BLaER1 (cell line): ENCODE data around the gene OR6X1.
"Not testable (repeated sequence)": the region's sequence is repeated elsewhere in the genome, so short reads cannot be mapped to it uniquely, and the experiment has no call there.

Experiments
- H3K27ac ChIP-seq: shearing (Covaris generic); formaldehyde crosslinking; 2 replicates; pipeline ENCODE4 v1.8.1; 2022
- H3K27me3 ChIP-seq: shearing (Covaris generic); formaldehyde crosslinking; 2 replicates; pipeline ENCODE4 v1.8.1; 2022
- H3K36me3 ChIP-seq: shearing (Covaris generic); formaldehyde crosslinking; 2 replicates; pipeline ENCODE4 v1.8.1; 2022
- H3K4me1 ChIP-seq: shearing (Covaris generic); formaldehyde crosslinking; 2 replicates; pipeline ENCODE4 v1.8.1; 2022
- H3K4me2 ChIP-seq: shearing (Covaris generic); formaldehyde crosslinking; 2 replicates; pipeline ENCODE4 v1.8.1; 2022
- H3K4me3 ChIP-seq: shearing (Covaris generic); formaldehyde crosslinking; 2 replicates; pipeline ENCODE4 v1.8.1; 2022
- H3K9ac ChIP-seq: shearing (Covaris generic); formaldehyde crosslinking; 2 replicates; pipeline ENCODE4 v1.8.1; 2022
- H3K9me3 ChIP-seq: shearing (Covaris generic); formaldehyde crosslinking; 2 replicates; pipeline ENCODE4 v1.8.1; 2022
- H4K20me1 ChIP-seq: shearing (Covaris generic); formaldehyde crosslinking; 2 replicates; pipeline ENCODE4 v1.8.1; 2022
- Cebpa-rat ChIP-seq: shearing (Covaris generic); IDR thresholded peaks from 2 replicates; pipeline ENCODE4 v1.8.1; 2022

OR6X1 gene

GRCh38 chr11:123740787-123741158 is 13.5 kb downstream of the OR6X1 start:
- Histone ChIP-seq H3K9me3 (peaks cover 22% of the 10 kb centered on the region), H3K9ac (peak overlapping the region; percentile 83), H4K20me1 (peaks cover 40% of the 10 kb centered on the region), H3K4me1 (peaks cover 26% of the 10 kb centered on the region), H3K27ac (peak overlapping the region; percentile 89), H3K36me3 (peaks cover 42% of the 10 kb centered on the region), H3K4me2 (peak overlapping the region; percentile 97), H3K4me3 (peak overlapping the region; percentile 86), H3K27me3 (no peaks in the 10 kb centered on the region)
- no peak for TF ChIP-seq Cebpa-rat

DNA sequence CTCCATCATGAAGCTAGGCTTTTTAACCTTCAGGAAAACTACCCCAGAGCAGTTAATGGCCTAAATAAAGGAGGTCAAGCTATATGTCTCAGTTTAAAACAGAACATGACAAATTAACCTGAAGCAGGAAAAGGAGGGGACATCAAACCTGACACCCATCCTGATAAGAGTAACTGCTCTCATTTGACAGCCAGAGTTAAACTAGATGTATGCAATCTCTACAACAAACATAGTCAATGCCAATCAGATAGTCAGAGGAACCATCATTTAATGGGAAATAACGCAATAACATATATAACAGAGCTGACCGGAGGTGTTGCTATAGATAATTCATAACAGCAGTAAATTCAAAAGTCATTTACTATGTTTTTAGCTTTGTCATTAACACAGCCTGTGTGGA is 15.9 kb downstream of the OR6X1 start:
- Histone ChIP-seq H3K4me2 (no peak overlapping the region), H3K27me3 (no peaks in the 10 kb centered on the region), H3K4me1 (peaks cover 26% of the 10 kb centered on the region), H3K9ac (no peak overlapping the region), H3K27ac (no peak overlapping the region), H4K20me1 (peaks cover 64% of the 10 kb centered on the region), H3K36me3 (peaks cover 66% of the 10 kb centered on the region), H3K4me3 (no peak overlapping the region), H3K9me3 (peaks cover 22% of the 10 kb centered on the region)
- no peak for TF ChIP-seq Cebpa-rat

DNA sequence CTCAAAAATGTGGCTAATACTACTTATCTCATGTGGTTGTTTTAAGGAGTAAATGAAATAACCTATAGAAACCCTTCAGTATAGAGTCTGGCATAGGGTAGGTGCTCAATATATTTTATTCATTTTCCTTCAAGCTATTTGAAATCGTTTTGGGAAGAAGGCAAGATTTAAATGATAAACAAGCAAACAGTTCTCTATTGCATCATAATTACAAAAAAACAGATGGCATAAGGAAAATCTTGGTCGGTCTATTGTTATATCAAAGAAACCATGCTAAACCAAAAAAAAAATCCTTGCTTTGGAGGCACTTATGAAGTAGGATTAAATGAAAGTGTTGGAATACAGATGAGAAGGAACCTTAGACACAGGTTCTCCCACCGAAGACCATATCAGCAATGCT is 17.5 kb downstream of the OR6X1 start:
- no peak overlapping the region for H3K4me3 ChIP-seq
- peaks cover 17% of the 10 kb centered on the region for H3K4me1 ChIP-seq
- peaks cover 77% of the 10 kb centered on the region for H3K36me3 ChIP-seq
- H3K27me3 ChIP-seq: no peaks in the 10 kb centered on the region
- H3K27ac ChIP-seq: no peak overlapping the region
- peaks cover 22% of the 10 kb centered on the region for H3K9me3 ChIP-seq
- TF ChIP-seq Cebpa-rat: no peak
- H3K4me2 ChIP-seq: no peak overlapping the region
- H4K20me1 ChIP-seq: peaks cover 80% of the 10 kb centered on the region
- no peak overlapping the region for H3K9ac ChIP-seq

DNA sequence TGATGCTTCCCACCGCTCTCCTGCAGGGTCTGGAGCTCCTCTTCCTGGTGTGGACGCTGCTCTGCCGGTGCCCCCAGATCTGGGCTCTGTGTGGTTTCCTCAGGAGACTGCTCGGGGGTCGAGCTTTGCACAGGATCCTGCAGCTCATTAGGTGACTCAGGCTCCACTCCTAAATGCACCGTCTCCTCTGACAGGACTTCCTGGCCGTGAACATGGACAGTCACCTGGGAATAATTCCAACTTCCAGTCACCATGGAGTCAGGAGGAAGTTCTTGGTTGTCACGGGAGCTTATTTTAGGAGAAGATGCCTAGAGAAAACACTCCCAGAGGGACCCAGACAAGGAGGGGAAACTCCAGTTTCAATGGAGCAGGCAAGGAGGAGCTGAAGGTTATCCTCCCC is 24.7 kb downstream of the OR6X1 start:
- H3K36me3 ChIP-seq: peaks cover 93% of the 10 kb centered on the region
- no peak for TF ChIP-seq Cebpa-rat
- H4K20me1 ChIP-seq: peaks cover 42% of the 10 kb centered on the region
- no peak overlapping the region for H3K9ac ChIP-seq
- H3K9me3 ChIP-seq: peaks cover 24% of the 10 kb centered on the region
- no peak overlapping the region for H3K27ac ChIP-seq
- H3K27me3 ChIP-seq: no peaks in the 10 kb centered on the region
- no peak overlapping the region for H3K4me3 ChIP-seq
- H3K4me1 ChIP-seq: no peaks in the 10 kb centered on the region
- no peak overlapping the region for H3K4me2 ChIP-seq

GRCh38 chr11:123725995-123726655 is 28.2 kb downstream of the OR6X1 start:
- Histone ChIP-seq H3K9me3 (peaks cover 24% of the 10 kb centered on the region), H3K4me1 (no peaks in the 10 kb centered on the region), H3K4me2 (no peak overlapping the region), H3K9ac (no peak overlapping the region), H4K20me1 (peaks cover 8% of the 10 kb centered on the region; the same call in 1 of the 2 replicates), H3K36me3 (peaks cover 85% of the 10 kb centered on the region), H3K4me3 (no peak overlapping the region), H3K27me3 (no peaks in the 10 kb centered on the region), H3K27ac (no peak overlapping the region)
- no peak for TF ChIP-seq Cebpa-rat

DNA sequence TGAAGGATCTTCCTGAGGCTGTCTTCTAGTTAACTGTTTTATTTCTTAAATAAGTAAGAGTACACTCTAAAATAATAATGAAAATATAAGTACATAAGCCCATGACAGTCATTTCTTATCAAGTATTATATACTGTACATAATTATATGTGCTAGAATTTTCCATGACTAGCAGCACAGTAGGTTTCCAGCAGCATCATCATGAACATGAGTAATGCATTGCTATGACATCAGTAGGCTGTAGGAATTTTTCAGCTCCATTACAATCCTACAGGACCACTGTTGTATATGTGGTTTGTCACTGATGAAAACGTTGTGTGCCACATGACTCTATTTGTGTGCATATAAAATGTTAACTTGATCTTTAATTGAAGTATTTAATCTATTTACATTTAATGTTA is 34.9 kb downstream of the OR6X1 start:
- Histone ChIP-seq H3K36me3 (peaks cover 18% of the 10 kb centered on the region), H3K27me3 (no peaks in the 10 kb centered on the region), H3K9ac (no peak overlapping the region), H3K4me3 (no peak overlapping the region), H3K4me1 (no peaks in the 10 kb centered on the region), H4K20me1 (no peaks in the 10 kb centered on the region), H3K4me2 (no peak overlapping the region), H3K9me3 (no peaks in the 10 kb centered on the region), H3K27ac (no peak overlapping the region)
- no peak for TF ChIP-seq Cebpa-rat

DNA sequence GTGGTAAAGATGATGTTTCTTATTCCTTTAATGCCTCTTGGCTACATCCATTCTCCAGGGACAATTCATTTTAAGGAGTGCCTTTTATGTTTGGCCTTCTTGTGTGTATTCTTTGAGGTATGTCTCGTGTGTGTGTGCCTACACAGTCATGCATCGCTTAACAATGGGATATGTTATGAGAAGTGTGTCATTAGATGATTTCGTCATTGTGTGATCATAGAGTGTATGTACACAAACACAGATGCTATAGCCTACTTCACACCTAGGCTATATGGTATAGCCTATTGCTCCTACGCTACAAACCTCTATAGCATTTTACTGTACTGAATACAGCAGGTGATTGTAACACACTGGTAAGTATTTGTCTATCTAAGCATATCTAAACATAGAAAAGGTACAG is 35.8 kb downstream of the OR6X1 start:
- Histone ChIP-seq H3K27ac (no peak overlapping the region), H3K4me1 (peaks cover 7% of the 10 kb centered on the region), H3K27me3 (no peaks in the 10 kb centered on the region), H3K9ac (no peak overlapping the region), H4K20me1 (no peaks in the 10 kb centered on the region), H3K4me3 (no peak overlapping the region), H3K36me3 (peaks cover 8% of the 10 kb centered on the region), H3K4me2 (no peak overlapping the region), H3K9me3 (no peaks in the 10 kb centered on the region)
- TF ChIP-seq Cebpa-rat: no peak

DNA sequence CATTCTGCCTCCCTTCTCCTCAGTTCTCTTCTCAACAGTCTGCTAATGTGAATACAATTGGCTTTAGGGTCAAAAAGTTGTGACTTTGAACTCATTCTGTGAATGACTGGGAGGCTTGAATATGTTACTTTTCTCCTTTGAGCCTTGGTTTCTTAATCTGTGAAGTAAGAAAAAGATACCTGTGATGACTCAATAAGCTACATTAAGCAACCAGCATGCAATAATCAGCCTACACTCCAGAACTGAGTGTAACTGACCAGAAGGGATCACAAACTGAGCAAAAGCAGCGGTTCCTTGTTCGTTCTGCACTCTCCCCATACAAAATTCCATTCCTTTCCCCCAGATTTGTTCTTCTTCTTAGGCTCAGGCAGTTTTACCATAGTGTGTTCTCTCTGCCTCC is 36.3 kb downstream of the OR6X1 start:
- peaks cover 7% of the 10 kb centered on the region for H3K4me1 ChIP-seq
- no peak overlapping the region for H3K27ac ChIP-seq
- TF ChIP-seq Cebpa-rat: no peak

GRCh38 chr11:123712627-123713026 is 41.7 kb downstream of the OR6X1 start:
- H3K9ac ChIP-seq, H3K4me1 ChIP-seq, H3K27ac ChIP-seq, H4K20me1 ChIP-seq, H3K4me3 ChIP-seq, H3K9me3 ChIP-seq, H3K4me2 ChIP-seq, H3K27me3 ChIP-seq, H3K36me3 ChIP-seq: not testable (repeated sequence)

More for the DNA sequence above, 36.3 kb downstream of the OR6X1 start:
- H3K4me3 ChIP-seq: no peak overlapping the region
- H3K9me3 ChIP-seq: no peaks in the 10 kb centered on the region
- no peak overlapping the region for H3K4me2 ChIP-seq
- no peaks in the 10 kb centered on the region for H3K27me3 ChIP-seq
- peaks cover 4% of the 10 kb centered on the region; the same call in 1 of the 2 replicates for H3K36me3 ChIP-seq
- H4K20me1 ChIP-seq: no peaks in the 10 kb centered on the region
- H3K9ac ChIP-seq: no peak overlapping the region

DNA sequence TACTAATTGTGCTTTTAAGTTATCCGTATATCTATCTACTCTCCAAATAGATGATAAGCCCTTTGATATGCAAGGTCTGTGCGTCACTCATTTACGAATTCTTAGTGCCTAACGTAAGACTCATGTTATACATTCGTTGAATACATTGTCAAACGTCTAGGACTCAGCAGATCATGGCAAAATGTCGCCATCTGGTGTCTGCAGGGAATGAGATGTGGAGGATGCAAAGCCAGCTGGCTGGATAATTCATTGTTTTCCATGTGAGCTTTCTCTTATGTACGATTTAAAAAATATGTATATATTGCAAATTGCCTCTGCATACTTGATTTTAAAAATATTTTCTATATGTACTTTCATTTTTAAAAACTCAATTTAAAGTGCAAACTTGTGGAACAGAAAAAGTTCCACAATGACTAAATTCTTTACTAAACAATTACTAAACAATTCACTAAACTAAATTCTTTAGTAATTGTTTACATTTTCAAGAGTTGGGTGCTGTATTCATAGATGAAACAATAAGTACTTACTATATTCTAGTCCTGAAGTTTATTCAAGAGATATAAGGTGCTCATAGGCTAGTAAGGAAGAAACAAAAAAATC is 46.6 kb downstream of the OR6X1 start:
- no peak overlapping the region for H3K4me3 ChIP-seq
- H3K36me3 ChIP-seq: no peaks in the 10 kb centered on the region
- H3K4me2 ChIP-seq: peak overlapping the region; percentile 41
- H3K9me3 ChIP-seq: no peaks in the 10 kb centered on the region
- no peak overlapping the region for H3K9ac ChIP-seq
- no peaks in the 10 kb centered on the region for H3K27me3 ChIP-seq
- H3K27ac ChIP-seq: no peak overlapping the region
- peaks cover 30% of the 10 kb centered on the region for H3K4me1 ChIP-seq
- TF ChIP-seq Cebpa-rat: no peak
- no peaks in the 10 kb centered on the region for H4K20me1 ChIP-seq
